Liver (tissue), 9 donors: ENCODE results near the gene TRIM3. TPM values are rescaled to one million over a fixed set of nuclear protein-coding genes. Genes with fewer than 3 reads are reported as not detected.
A peak's percentile ranks its signal among the peaks of the same experiment; 100 is the strongest.

Experiments used
- DNase-seq: peaks from one replicate; pipeline ENCODE4 v3.0.0-alpha.2; 2017; ENCODE audit warnings: low spot score
- H3K27ac ChIP-seq, 2 donors: one replicate each; pipeline ENCODE4 v1.7.0; 2013; ENCODE audit warnings: inconsistent platforms in 2 of 2, low read length in 2 of 2, control low read depth in 1 of 2, low read depth in 1 of 2, mild to moderate bottlenecking in 1 of 2
- H3K27me3 ChIP-seq, 4 donors: one replicate each; pipeline versions ENCODE4 v1.6.1 to v1.7.0; 2013; ENCODE audit warnings: low read length in 3 of 4, inconsistent platforms in 1 of 4, mild to moderate bottlenecking in 1 of 4, moderate library complexity in 1 of 4; ENCODE audit not compliant: control insufficient read depth in 4 of 4, insufficient read depth in 4 of 4
- H3K36me3 ChIP-seq, 4 donors: one replicate each; pipeline versions ENCODE4 v1.6.1 to v1.7.0; 2013; ENCODE audit warnings: low read length in 3 of 4, mild to moderate bottlenecking in 3 of 4, low read depth in 1 of 4, moderate library complexity in 1 of 4; ENCODE audit not compliant: control insufficient read depth in 4 of 4, insufficient read depth in 3 of 4
- H3K4me1 ChIP-seq, 4 donors: one replicate each; pipeline versions ENCODE4 v1.6.1 to v1.7.0; 2013; ENCODE audit warnings: low read length in 3 of 4, mild to moderate bottlenecking in 3 of 4, moderate library complexity in 1 of 4; ENCODE audit not compliant: control insufficient read depth in 4 of 4, insufficient read depth in 4 of 4
- H3K4me3 ChIP-seq, 3 donors: one replicate each; pipeline versions ENCODE4 v1.6.1 to v1.7.0; 2013; ENCODE audit warnings: low read length in 3 of 3, control low read depth in 1 of 3, low read depth in 1 of 3, mild to moderate bottlenecking in 1 of 3
- H3K9ac ChIP-seq, 2 donors: one replicate each; pipeline ENCODE4 v1.7.0; 2013; ENCODE audit warnings: low read length in 2 of 2, mild to moderate bottlenecking in 2 of 2, moderate library complexity in 2 of 2, control low read depth in 1 of 2, low read depth in 1 of 2
- H3K9me3 ChIP-seq, 4 donors: one replicate each; pipeline versions ENCODE4 v1.6.1 to v1.7.0; 2013; ENCODE audit warnings: low read length in 3 of 4; ENCODE audit not compliant: control insufficient read depth in 4 of 4
- EGR1 ChIP-seq, 2 donors: IDR thresholded peaks; 2 replicates each; pipeline ENCODE4 v1.6.1; 2016 to 2018; ENCODE audit warnings: antibody characterized with exemption in 2 of 2, low read depth in 2 of 2
- FOXA1 ChIP-seq: IDR thresholded peaks from 2 replicates; pipeline ENCODE4 v1.6.1; 2016; ENCODE audit warnings: antibody characterized with exemption
- FOXA2 ChIP-seq: IDR thresholded peaks from 2 replicates; pipeline ENCODE4 v1.6.1; 2016; ENCODE audit warnings: antibody characterized with exemption
- HNF4A ChIP-seq, 2 donors: conservative IDR thresholded peaks; 2 replicates each; pipeline ENCODE4 v1.6.1; 2016; ENCODE audit warnings: antibody characterized with exemption in 2 of 2, mild to moderate bottlenecking in 2 of 2
- HNF4G ChIP-seq: IDR thresholded peaks from 2 replicates; pipeline ENCODE4 v1.6.1; 2016; ENCODE audit warnings: antibody characterized with exemption
- RAD21 ChIP-seq, 2 donors: IDR thresholded peaks; 2 replicates each; pipeline ENCODE4 v1.6.1; 2016; ENCODE audit warnings: antibody characterized with exemption in 2 of 2, mild to moderate bottlenecking in 2 of 2
- RXRA ChIP-seq, 2 donors: IDR thresholded peaks; 2 replicates each; pipeline ENCODE4 v1.6.1; 2017 to 2018; ENCODE audit warnings: antibody characterized with exemption in 2 of 2, mild to moderate bottlenecking in 1 of 2
- SP1 ChIP-seq: IDR thresholded peaks from 2 replicates; pipeline ENCODE4 v1.6.1; 2018; ENCODE audit warnings: antibody characterized with exemption, mild to moderate bottlenecking
- TAF1 ChIP-seq: conservative IDR thresholded peaks from 2 replicates; pipeline ENCODE4 v1.6.1; 2016; ENCODE audit warnings: antibody characterized with exemption, mild to moderate bottlenecking
- YY1 ChIP-seq: IDR thresholded peaks from 2 replicates; pipeline ENCODE4 v1.6.1; 2016; ENCODE audit warnings: antibody characterized with exemption, mild to moderate bottlenecking
- WGBS: extraction: QIAGEN DNeasy Blood & Tissue Kit; methylation state at CpG from one replicate; pipeline ENCODE4 v1.1.7; 2013; 5-methylcytosine and 5-hydroxymethylcytosine counted together
- polyA plus RNA-seq, 2 donors: library from polyadenylated mRNA; stranded (reverse) in 1 of 2; unstranded in 1 of 2; fragments of 200-250 nt in 1 of 2; fragments of >200 nt in 1 of 2; fragmentation: Nextera tagmentation in 1 of 2; extraction: Ambion mirVana in 1 of 2; gene quantifications; one replicate each; pipeline versions ENCODE4 v1.2.1 to v1.2.3, GENCODE V29; 2013 to 2015
- total RNA-seq, 2 donors: library from RNA; depleted of rRNA; stranded (reverse); fragments of >200 nt; gene quantifications; one replicate each; pipeline ENCODE4 v1.2.3, GENCODE V29; 2014
- TF ChIP-seq, protein P1 (sequence below): IDR thresholded peaks from 2 replicates; pipeline ENCODE4 v1.6.1; 2016; ENCODE audit warnings: antibody characterized with exemption
- donor health status: healthy.
- donor health status: healthy.
- donor health status: healthy.
- donor health status: healthy.
- donor health status: healthy.

TRIM3 gene
- total and polyA plus RNA-seq, 4 donors = 5.2 to 12.7 (median 9.1) TPM

GRCh38 chr11:6497069-6497839 is 23.5 kb upstream of the TRIM3 start, which contains the start of gene DNHD1:
TSS of gene DNHD1 (plus strand) at chr11:6497280. CDS start at chr11:6498216, 936 bp downstream.
- TF ChIP-seq YY1 = no peak
- no peak for TF ChIP-seq FOXA1
- no peak for TF ChIP-seq EGR1 (IDR thresholded peaks at IDR 0.05; ENCODE audit: low read depth in 2 of 2)
- TF ChIP-seq TAF1 = no peak
- TF ChIP-seq, protein P1, sequence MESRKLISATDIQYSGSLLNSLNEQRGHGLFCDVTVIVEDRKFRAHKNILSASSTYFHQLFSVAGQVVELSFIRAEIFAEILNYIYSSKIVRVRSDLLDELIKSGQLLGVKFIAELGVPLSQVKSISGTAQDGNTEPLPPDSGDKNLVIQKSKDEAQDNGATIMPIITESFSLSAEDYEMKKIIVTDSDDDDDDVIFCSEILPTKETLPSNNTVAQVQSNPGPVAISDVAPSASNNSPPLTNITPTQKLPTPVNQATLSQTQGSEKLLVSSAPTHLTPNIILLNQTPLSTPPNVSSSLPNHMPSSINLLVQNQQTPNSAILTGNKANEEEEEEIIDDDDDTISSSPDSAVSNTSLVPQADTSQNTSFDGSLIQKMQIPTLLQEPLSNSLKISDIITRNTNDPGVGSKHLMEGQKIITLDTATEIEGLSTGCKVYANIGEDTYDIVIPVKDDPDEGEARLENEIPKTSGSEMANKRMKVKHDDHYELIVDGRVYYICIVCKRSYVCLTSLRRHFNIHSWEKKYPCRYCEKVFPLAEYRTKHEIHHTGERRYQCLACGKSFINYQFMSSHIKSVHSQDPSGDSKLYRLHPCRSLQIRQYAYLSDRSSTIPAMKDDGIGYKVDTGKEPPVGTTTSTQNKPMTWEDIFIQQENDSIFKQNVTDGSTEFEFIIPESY = no peak
- Histone ChIP-seq H3K4me3 (no peak within 1 kb of the TSS), H3K36me3 (peaks cover 0 to 16% (median 6%) of the 10 kb centered on the region in 4 donors), H3K9ac (no peak within 1 kb of the TSS), H3K27me3 (no peaks in the 10 kb centered on the region), H3K9me3 (no peaks in the 10 kb centered on the region), H3K4me1 (peaks cover 0 to 4% (median 3%) of the 10 kb centered on the region in 4 donors), H3K27ac (no peak within 1 kb of the TSS)
- 82% methylated on average over 33 of the region's 33 CpGs for WGBS
- DNase-seq = no peak

GRCh38 chr11:6489306-6489705 is 15.6 kb upstream of the TRIM3 start:
- H3K9me3 ChIP-seq = no peaks in the 10 kb centered on the region
- H3K36me3 ChIP-seq = peaks cover 0 to 20% (median 9%) of the 10 kb centered on the region in 4 donors
- no peak overlapping the region for H3K9ac ChIP-seq
- DNase-seq = no peak
- peaks cover 7 to 12% (median 10%) of the 10 kb centered on the region in 4 donors for H3K4me1 ChIP-seq
- WGBS = 47% methylated on average over 4 of the region's 4 CpGs
- TF ChIP-seq SP1 (peak; percentile 15), HNF4A (conservative IDR thresholded peaks at IDR 0.05) (peak; percentile 37 to 43), RXRA (IDR thresholded peaks at IDR 0.05) (peak in 1 of 2 donors; percentile 41), HNF4G (no peak), RAD21 (IDR thresholded peaks at IDR 0.05) (peak; percentile 7 to 20), TAF1 (no peak)
- H3K27me3 ChIP-seq = no peaks in the 10 kb centered on the region
- H3K27ac ChIP-seq = no peak overlapping the region
- H3K4me3 ChIP-seq = no peak overlapping the region

- H3K27ac ChIP-seq = no peak overlapping the region
- DNase-seq = no peak
- WGBS = 83% methylated on average over 3 of the region's 3 CpGs
Observed at GRCh38 chr11:6488821-6489220, 15.1 kb upstream of the TRIM3 start.

GRCh38 chr11:6488342-6488741 is 14.6 kb upstream of the TRIM3 start:
- no peak overlapping the region for H3K4me3 ChIP-seq
- no peaks in the 10 kb centered on the region for H3K27me3 ChIP-seq
- H3K27ac ChIP-seq = no peak overlapping the region
- 92% methylated on average over 6 of the region's 6 CpGs for WGBS
- H3K9ac ChIP-seq = no peak overlapping the region
- no peaks in the 10 kb centered on the region for H3K9me3 ChIP-seq
- DNase-seq = no peak
- peaks cover 0 to 23% (median 13%) of the 10 kb centered on the region in 4 donors for H3K36me3 ChIP-seq
- TF ChIP-seq FOXA1 (no peak), HNF4G (no peak), RAD21 (IDR thresholded peaks at IDR 0.05) (no peak)
- H3K4me1 ChIP-seq = peaks cover 7 to 12% (median 10%) of the 10 kb centered on the region in 4 donors

More at GRCh38 chr11:6488821-6489220, 15.1 kb upstream of the TRIM3 start:
- peaks cover 7 to 12% (median 10%) of the 10 kb centered on the region in 4 donors for H3K4me1 ChIP-seq
- no peak overlapping the region for H3K9ac ChIP-seq
- H3K36me3 ChIP-seq = peaks cover 0 to 20% (median 9%) of the 10 kb centered on the region in 4 donors
- H3K27me3 ChIP-seq = no peaks in the 10 kb centered on the region
- no peak overlapping the region for H3K4me3 ChIP-seq
- H3K9me3 ChIP-seq = no peaks in the 10 kb centered on the region
- TF ChIP-seq RXRA (IDR thresholded peaks at IDR 0.05) = peak in 1 of 2 donors; percentile 7
- TF ChIP-seq HNF4A (conservative IDR thresholded peaks at IDR 0.05) = peak in 1 of 2 donors; percentile 5
- no peak for TF ChIP-seq FOXA2
